Keratinocyte (primary cell): ENCODE results near the gene TRIL.
A peak's percentile ranks its signal among the peaks of the same experiment; 100 is the strongest.

ENCODE experiments used
- EZH2 ChIP-seq: IDR thresholded peaks from one replicate; pipeline ENCODE4 v1.6.1; 2012; ENCODE audit warnings: inconsistent platforms, mild to moderate bottlenecking, low read length, moderate library complexity
- TF ChIP-seq, protein P1 (sequence below), 3 experiments: IDR thresholded peaks in 1 of 3; conservative IDR thresholded peaks in 1 of 3; optimal IDR thresholded peaks in 1 of 3; 2 replicates in 2 of 3; 3 replicates in 1 of 3; pipeline versions ENCODE3 to v1.5.1; 2011; ENCODE audit warnings: low read length in 3 of 3, mild to moderate bottlenecking in 3 of 3, moderate library complexity in 2 of 3, control low read depth in 1 of 3, inconsistent platforms in 1 of 3; ENCODE audit not compliant: insufficient read depth in 2 of 3; ENCODE audit errors: extremely low read depth in 1 of 3

DNA sequence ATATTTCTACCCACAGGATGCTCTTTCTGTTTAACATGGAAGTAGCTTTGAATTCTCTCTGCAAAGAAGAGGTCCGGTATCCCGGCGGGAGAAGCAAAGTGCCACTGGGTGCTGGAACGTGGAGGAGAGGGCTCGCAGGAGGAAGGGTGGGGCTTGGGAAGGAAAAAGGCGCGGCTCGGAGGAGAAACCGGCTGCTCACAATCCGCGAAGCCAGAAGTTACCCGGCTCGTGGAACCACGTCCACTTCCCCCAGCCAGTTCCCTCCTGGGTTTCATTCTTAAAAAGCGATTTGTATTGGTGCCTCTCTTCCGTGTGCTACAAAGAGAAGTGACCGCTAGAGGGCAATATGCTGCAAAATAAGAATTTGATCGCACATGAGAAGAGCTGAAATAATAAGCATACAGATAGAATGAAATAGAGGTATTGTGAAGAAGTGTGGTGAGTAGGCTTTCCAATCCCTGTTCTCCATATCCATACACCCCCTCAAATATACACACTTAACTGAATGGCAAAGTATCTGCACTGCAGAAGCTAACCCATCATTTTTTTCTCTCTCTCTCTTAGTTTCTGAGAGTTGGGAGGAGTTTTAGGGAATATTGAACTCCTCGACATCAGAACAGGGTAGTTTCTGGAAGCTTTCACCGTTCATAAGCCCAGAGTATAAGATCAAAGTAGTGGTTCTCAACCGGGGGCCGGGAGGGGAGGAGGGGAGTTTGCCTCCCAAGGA lies 31.1 kb downstream of the TRIL start:
- TF ChIP-seq, protein P1, sequence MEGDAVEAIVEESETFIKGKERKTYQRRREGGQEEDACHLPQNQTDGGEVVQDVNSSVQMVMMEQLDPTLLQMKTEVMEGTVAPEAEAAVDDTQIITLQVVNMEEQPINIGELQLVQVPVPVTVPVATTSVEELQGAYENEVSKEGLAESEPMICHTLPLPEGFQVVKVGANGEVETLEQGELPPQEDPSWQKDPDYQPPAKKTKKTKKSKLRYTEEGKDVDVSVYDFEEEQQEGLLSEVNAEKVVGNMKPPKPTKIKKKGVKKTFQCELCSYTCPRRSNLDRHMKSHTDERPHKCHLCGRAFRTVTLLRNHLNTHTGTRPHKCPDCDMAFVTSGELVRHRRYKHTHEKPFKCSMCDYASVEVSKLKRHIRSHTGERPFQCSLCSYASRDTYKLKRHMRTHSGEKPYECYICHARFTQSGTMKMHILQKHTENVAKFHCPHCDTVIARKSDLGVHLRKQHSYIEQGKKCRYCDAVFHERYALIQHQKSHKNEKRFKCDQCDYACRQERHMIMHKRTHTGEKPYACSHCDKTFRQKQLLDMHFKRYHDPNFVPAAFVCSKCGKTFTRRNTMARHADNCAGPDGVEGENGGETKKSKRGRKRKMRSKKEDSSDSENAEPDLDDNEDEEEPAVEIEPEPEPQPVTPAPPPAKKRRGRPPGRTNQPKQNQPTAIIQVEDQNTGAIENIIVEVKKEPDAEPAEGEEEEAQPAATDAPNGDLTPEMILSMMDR (optimal IDR thresholded peaks at IDR 0.05 in 1 of 3, IDR thresholded peaks at IDR 0.05 in 1 of 3, conservative IDR thresholded peaks at IDR 0.05 in 1 of 3; ENCODE audit: extremely low read depth in 1 of 3, insufficient read depth in 2 of 3, low read length in 3 of 3) = peak; percentile 40 to 83 (median 59)
- TF ChIP-seq EZH2 = no peak
